HCT116 (cell line): ENCODE data around the gene HEXD.

ENCODE experiments used
- CEBPB ChIP-seq: IDR thresholded peaks from 2 replicates; pipeline ENCODE4 v1.6.1; 2012; ENCODE audit warnings: low read depth
- CTCF ChIP-seq, 3 experiments: fragments of 200-600 bp in 1 of 3; sonication (generic) in 1 of 3; IDR thresholded peaks in 2 of 3; conservative IDR thresholded peaks in 1 of 3; 2 replicates each; pipeline ENCODE4 v1.5.1; 2012 to 2017; ENCODE audit warnings: low read depth in 2 of 3, low read length in 2 of 3, antibody characterized with exemption in 1 of 3, borderline replicate concordance in 1 of 3, control low read depth in 1 of 3, mild to moderate bottlenecking in 1 of 3, mixed read lengths in 1 of 3, mixed run types in 1 of 3, moderate library complexity in 1 of 3; ENCODE audit not compliant: insufficient read depth in 1 of 3
- EZH2 ChIP-seq: fragments of 200-600 bp; sonication (generic); IDR thresholded peaks from 2 replicates; pipeline ENCODE4 v1.6.1; 2017; ENCODE audit warnings: antibody characterized with exemption, mixed run types
- POLR2A ChIP-seq: IDR thresholded peaks from 2 replicates; pipeline ENCODE4 v1.7.0; 2011; ENCODE audit warnings: borderline replicate concordance; ENCODE audit not compliant: insufficient read depth, insufficient read length; ENCODE audit errors: extremely low read depth
- POLR2AphosphoS5 ChIP-seq: IDR thresholded peaks from 2 replicates; pipeline ENCODE4 v1.6.1; 2011; ENCODE audit warnings: mild to moderate bottlenecking, low read depth, low read length, moderate library complexity
- ZBTB33 ChIP-seq: IDR thresholded peaks from 2 replicates; pipeline ENCODE4 v1.6.1; 2011; ENCODE audit warnings: mild to moderate bottlenecking, low read length, moderate library complexity; ENCODE audit not compliant: insufficient replicate concordance; ENCODE audit errors: extremely low read depth

GRCh38 chr17:82441691-82442487 lies 23.7 kb downstream of the HEXD start:
- no peak for TF ChIP-seq POLR2A
- TF ChIP-seq CEBPB: no peak
- no peak for TF ChIP-seq CTCF (IDR thresholded peaks at IDR 0.05 in 2 of 3, conservative IDR thresholded peaks at IDR 0.05 in 1 of 3; ENCODE audit: borderline replicate concordance in 1 of 3, insufficient read depth in 1 of 3, low read depth in 2 of 3, low read length in 2 of 3)
- no peak for TF ChIP-seq ZBTB33
- no peak for TF ChIP-seq EZH2
- no peak for TF ChIP-seq POLR2AphosphoS5
